Measurements from ENCODE around the gene ASIC3.

ASIC3 gene

DNA sequence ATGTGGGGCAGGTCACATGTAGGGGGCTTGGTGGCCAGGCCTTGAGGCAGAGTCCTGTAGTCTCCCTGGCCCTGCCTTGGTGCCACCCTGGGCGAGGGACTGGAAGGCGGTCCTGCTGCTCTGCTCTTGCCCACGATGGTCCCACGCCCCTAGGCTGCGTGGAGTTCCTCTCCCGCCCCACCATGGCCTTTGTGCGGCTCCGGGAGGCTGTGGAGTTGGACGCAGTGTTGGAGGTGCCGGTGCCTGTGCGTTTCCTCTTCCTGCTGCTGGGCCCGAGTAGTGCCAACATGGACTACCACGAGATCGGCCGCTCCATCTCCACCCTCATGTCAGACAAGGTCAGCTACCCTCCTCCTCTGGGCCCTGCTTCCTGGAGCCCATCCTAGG is 22.2 kb downstream of the ASIC3 start:
- no peak for DNase-seq (ENCODE audit: low read depth)

DNA sequence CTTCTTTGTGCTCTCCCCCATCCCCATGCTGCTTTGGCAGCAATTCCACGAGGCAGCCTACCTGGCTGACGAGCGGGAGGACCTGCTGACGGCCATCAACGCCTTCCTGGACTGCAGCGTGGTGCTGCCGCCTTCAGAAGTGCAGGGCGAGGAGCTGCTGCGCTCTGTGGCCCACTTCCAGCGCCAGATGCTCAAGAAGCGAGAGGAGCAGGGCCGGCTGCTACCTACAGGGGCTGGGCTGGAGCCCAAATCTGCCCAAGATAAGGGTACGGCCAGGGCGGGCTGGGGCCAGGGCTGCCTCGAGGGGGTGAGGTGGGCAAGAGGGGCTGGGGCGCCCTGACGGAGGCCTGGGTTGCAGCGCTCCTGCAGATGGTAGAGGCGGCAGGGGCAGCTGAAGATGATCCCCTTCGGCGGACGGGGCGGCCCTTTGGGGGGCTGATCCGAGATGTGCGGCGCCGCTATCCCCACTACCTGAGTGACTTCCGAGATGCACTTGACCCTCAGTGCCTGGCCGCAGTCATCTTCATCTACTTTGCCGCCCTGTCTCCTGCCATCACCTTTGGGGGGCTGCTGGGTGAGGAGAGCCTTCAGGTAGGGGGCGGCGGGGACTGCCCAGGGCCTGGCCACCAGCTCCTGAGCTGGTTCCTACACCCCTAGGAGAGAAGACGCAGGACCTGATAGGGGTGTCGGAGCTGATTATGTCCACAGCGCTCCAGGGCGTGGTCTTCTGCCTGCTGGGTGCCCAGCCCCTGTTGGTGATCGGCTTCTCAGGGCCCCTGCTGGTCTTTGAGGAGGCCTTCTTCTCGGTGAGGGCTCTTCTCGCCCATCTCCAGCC is 22.9 kb downstream of the ASIC3 start:
- DNase-seq (ENCODE audit: low read depth) = no peak

GRCh38 chr7:151073990-151074389 is 25.7 kb downstream of the ASIC3 start:
- no peak for DNase-seq (ENCODE audit: low read depth)

DNA sequence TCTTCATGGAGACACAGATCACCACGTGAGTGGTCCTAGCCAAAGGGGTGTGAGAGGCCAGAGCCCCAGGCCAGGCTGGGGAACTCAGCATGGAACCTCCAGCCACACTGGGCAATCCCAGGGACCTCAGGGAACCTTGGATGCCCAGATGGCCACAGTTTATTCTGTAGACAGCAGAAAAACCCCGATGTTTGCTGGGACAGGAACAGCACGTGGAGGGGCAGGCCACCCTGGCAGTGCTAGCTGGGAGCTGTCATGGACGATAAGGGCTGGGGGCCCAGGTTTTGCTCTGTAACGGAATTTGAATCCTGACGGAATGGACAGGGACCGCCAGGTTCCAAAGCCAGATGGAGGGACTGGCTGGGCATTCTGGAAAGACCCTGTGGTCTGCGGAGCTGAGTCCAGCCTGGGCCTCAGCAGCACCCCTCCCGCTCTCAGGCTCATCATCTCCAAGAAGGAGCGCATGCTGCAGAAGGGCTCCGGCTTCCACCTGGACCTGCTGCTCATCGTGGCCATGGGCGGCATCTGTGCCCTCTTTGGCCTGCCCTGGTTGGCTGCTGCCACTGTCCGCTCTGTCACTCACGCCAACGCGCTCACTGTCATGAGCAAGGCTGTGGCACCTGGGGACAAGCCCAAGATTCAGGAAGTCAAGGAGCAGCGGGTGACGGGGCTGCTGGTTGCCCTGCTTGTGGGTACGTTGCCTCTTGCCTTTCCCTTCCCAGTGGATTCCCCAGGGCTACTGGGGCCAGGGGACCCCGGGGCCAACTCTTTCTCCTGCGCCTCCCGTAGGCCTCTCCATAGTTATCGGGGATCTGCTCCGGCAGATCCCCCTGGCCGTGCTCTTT is 26.7 kb downstream of the ASIC3 start:
- DNase-seq (ENCODE audit: low read depth) = no peak

- no peak for DNase-seq (ENCODE audit: low read depth)
These were observed 27.3 kb downstream of the ASIC3 start for GRCh38 chr7:151075662-151075971.

GRCh38 chr7:151075978-151076426 is 27.7 kb downstream of the ASIC3 start:
- DNase-seq (ENCODE audit: low read depth) = no peak

DNA sequence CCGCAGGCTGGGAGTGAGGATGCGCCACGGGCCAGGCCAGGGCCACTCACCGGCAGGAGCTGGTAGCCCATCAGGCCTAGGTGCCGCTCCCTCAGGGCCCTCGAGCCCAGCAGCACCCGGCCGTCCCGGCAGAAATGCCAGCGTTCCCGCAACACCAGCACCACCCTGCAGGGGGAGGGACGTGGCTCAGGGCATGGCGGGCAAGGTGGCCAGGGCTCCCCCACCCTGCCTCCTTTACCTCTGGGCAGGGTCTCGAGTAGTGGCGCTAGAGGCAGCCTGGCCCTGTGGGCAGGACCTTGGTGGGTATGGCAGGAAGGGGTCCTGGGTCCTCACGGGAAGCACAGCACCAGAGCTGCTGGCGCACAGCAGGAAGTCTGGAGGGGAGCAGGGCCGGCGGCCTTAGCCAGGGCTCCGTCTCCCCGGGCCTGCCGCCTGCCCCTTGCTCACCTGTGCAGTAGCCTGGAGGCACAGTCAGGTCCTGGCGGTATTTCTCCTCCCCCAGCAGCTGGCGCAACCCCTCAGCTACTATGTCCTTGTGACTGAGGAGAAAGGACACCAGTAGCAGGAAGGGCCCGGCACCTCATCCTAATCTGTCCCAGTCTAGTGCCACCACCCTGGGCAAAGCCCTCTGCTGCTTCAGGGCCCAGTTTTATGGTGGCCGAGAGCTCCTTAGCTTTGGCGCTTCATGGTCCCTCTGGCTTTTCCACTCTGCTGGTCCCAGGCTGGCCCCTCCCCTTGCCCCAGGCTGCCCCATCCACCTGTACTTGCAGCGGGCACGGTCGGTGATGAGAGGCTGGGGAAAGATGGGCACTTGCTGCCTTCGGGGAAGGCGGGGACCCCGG is 28.8 kb downstream of the ASIC3 start:
- DNase-seq (ENCODE audit: low read depth) = no peak

- DNase-seq (ENCODE audit: low read depth) = no peak
These were observed 29.4 kb downstream of the ASIC3 start for GRCh38 chr7:151077705-151078232.

- no peak for DNase-seq (ENCODE audit: low read depth)
These were observed 30.1 kb downstream of the ASIC3 start for GRCh38 chr7:151078233-151079040.

- DNase-seq (ENCODE audit: low read depth) = no peak
These were observed 31.0 kb downstream of the ASIC3 start for GRCh38 chr7:151079199-151079910.

GRCh38 chr7:151080067-151080521 is 31.8 kb downstream of the ASIC3 start:
- no peak for DNase-seq (ENCODE audit: low read depth)

GRCh38 chr7:151080522-151081169 is 32.3 kb downstream of the ASIC3 start, which contains the start of gene FASTK:
FASTK (minus strand) TSS chr7:151080809; CDS start chr7:151080766, 43 bp downstream.
- DNase-seq (ENCODE audit: low read depth) = peak; percentile 78

- DNase-seq (ENCODE audit: low read depth) = no peak
These were observed 33.1 kb downstream of the ASIC3 start for GRCh38 chr7:151081170-151082101.

GRCh38 chr7:151082141-151083070 is 34.1 kb downstream of the ASIC3 start:
- DNase-seq (ENCODE audit: low read depth) = no peak

GRCh38 chr7:151083071-151083823 is 34.9 kb downstream of the ASIC3 start, which contains the start of gene TMUB1:
TMUB1 (minus strand) TSS chr7:151083493; CDS start chr7:151082563, 930 bp downstream.
- DNase-seq (ENCODE audit: low read depth) = peak; percentile 77

- DNase-seq (ENCODE audit: low read depth) = no peak
These were observed 35.5 kb downstream of the ASIC3 start for GRCh38 chr7:151083824-151084160.

- DNase-seq (ENCODE audit: low read depth) = no peak
These were observed 37.0 kb downstream of the ASIC3 start for GRCh38 chr7:151085329-151085690.
